Stimulated activated CD4-positive, alpha-beta T cell treated with anti-CD3 and anti-CD28 coated beads, Interleukin-12 subunit alpha, Interleukin-12 subunit beta, amount 100 ng/mL, for 4 hours (primary cell): ENCODE results near the gene RNF175.

Source experiments
- DNase-seq: peaks from one replicate; pipeline ENCODE4 v3.0.0-alpha.2; 2020

The RNF175 gene

DNA sequence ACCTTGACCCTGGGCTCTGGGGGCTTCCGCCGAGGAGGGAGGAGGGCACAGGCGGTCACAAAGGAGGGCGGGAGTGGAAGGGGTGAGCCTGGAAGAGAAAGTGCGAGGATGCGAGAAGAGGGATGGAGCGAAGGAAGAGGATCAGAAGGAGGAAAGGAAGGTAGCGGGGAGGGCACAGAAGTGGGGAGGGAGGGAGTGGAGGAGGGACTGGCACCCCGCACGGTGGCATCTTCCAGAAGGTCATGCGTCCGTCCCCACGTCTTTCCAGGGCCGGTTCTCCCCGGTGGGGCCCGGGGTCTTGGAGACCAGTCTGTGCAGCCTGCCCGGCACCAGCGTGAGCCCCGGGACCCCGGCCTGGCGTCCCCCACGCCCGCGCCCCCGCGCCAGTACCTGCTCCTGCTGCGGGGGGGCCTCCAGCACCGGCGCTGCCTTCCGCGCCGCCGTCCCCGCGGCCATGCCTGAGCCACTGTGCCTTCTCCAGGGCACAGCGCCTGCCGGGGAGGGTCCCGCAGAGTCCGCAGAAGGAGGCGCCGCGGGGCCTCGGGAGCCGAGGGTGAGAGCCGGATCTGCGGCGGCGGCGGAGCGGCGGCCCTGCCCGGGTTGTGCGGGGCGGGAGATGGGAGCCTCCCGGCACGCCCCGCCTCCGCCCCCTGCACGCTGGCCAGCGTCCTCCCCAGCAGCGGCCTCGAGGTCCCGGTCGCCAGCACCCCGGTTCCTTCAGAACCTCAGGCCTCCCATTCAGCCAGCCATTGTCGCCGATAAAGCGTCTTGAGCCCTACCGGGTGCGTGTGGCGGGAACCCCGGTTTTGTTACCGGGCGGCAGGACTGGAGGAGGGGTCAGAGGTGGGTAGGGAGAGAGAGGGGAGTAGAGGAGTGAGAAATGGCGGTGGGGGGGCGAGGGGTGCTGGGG lies at the start of gene RNF175:
RNF175 (minus strand) TSS at position 618 of the 910 bp plus-strand sequence; CDS start at position 456, 162 bp downstream.
- DNase-seq, result peak; percentile 27

DNA sequence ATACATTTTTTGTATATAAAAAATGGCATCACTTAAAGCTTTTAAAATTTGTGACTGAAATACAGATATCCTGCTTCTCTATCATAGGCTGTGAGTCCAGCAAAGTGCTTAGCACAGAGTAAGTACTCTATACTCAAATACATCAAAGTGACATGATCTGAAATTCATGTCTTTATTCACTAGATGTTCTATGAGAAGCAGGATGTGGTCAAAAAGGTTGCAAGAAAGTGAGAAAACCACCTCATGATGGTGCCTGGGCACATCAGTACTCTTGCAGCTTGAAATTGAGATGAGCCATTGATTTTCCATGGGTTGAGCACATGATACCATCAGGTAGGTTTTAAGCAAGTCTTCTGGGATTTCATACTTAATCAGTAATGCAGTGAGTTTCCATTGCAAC lies 49.5 kb upstream of the RNF175 start:
- DNase-seq, result no peak

DNA sequence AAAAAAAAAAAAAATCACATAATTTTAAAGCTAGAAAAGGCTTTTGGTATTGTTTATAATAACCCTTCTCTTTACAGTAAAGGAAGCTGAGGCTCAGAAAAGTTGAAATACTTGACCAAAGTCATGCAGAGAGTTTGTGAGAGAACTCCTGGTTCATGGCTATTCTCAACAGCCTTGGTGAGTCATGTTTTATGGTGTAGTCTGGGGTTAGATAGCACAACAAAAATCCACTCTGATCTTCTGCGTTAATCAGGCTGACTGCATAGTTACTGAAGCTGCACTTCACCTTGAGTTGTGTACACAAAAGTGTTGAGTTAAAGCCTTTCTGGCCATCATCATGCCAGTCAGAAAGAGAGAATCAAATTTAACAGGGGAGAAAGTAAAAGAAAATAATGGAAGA lies 48.4 kb upstream of the RNF175 start:
- DNase-seq, result no peak

DNA sequence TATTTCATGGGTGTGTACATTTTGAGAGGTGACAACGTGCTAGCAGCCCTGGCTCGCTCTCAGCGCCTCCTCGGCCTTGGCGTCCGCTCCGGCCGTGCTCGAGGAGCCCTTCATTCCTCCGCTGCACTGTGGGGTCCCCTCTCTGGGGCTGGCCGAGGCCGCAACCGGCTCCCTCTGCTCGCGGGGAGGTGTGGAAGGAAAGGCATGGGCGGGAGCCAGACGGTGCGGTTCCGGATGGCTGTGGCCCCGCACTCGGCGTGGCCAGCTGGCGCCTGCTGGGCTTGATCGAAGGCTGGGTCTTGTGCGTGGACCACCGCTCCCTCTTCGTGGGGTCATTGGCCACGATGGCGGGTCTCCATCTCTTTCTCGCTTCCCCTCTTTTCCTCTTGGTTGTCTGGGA lies 46.2 kb upstream of the RNF175 start:
- no peak for DNase-seq

DNA sequence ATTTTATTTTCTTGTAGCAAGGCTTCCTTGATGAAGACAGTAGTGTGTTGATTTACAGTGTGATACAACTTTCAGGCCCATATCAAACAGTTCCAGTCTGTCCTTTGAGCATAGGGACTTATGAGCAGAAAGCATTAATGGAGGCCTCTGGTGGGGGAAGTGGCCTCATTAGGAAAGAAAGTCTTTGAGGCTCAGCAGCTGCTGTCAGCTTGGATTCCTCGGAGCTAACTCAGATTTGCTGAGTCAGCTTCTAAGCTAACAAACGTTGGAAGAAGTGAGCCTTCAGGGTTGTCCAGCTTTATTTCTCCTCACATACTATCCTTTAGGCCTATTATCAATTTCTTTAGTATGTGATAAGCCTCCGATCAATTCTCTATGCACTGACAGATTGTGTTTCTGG lies 44.9 kb upstream of the RNF175 start:
- DNase-seq, result no peak

DNA sequence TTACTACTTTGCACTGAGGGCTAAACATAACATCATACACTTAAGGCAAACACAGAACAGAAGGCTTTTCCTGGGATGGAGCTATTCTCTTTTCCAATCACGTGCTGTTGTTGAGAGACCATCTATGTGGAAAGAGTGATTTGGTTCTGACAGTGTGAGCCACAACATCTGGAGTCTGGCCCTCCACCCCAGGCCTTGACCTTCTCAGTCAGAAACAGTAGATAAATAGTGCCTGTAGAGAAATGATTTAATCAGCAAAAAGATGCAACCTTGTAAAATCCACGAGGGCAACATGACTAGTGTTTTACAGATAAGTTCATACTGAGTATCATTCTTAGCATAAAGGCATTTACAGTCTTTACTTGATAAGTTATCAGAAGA lies 39.9 kb upstream of the RNF175 start:
- DNase-seq, result no peak

DNA sequence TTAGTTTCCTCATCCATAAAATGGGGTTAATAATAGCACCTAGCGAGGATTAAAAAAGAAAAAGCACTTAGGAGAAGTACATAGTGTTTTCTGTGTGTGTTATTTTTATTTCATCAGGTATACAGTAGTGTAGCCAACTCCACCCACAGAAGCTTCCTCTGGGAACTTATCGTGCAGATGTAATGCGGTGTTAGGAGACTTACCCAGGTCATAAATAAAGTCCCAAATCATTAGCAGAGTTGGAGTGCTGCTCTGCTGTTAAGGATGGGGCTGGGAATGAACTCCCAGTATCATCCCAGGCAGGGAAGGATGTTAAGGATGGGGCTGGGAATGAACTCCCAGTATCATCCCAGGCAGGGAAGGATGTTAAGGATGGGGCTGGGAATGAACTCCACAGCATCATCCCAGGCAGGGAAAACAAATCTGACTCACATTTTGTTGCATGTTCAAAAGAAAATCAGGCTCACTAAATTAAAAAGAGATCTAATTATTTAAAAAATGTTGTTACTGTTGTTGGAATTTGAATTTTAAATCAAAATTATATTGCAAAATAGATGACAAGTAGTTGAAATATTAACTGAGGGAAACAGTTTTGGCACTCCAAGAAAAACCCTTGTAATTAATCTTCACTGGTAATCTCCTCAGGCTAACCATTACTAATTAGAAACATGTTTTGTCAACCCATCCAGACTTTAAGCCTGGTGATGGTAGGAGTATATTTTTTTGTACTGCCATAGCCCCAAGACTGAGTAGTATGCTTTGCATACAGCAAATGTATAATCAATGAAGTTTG lies 39.3 kb upstream of the RNF175 start:
- no peak for DNase-seq

DNA sequence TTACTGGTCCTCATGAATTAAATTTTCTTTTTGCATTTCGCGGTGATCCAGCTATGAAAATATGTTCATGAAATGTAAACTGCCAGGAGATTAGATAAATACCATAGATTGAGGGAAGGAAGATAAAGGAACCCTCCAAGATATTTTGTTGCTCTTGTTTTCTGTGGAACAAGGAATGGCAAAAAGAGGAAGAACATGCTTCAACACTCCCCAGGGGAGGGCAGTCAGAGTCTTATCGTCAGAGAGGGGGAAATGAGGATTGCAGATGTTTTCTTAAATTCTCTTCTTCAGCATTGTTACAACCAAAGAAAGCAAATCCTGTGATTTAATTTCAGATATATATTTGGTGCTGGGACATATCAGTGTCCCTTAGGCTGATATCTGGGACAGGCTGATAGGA lies 38.6 kb upstream of the RNF175 start:
- no peak for DNase-seq

DNA sequence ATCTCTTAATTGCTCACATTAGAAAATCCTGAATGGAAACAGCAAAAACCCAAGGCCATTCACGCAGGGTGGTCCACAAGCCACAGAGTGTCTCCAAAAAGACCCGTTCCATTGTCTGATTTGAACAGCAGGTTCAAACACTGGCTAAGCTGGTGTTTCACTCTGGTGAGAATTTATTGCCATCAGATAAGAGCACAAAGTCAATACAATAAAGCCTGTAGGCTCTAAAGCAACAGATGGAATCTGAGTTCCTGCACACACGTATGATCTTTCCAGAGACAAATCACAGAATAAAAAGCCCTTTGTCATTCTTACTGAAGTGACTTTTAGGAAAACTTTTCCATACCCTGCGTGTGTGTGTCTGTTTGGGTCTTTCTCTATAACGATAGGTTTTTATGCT lies 34.2 kb upstream of the RNF175 start:
- no peak for DNase-seq

DNA sequence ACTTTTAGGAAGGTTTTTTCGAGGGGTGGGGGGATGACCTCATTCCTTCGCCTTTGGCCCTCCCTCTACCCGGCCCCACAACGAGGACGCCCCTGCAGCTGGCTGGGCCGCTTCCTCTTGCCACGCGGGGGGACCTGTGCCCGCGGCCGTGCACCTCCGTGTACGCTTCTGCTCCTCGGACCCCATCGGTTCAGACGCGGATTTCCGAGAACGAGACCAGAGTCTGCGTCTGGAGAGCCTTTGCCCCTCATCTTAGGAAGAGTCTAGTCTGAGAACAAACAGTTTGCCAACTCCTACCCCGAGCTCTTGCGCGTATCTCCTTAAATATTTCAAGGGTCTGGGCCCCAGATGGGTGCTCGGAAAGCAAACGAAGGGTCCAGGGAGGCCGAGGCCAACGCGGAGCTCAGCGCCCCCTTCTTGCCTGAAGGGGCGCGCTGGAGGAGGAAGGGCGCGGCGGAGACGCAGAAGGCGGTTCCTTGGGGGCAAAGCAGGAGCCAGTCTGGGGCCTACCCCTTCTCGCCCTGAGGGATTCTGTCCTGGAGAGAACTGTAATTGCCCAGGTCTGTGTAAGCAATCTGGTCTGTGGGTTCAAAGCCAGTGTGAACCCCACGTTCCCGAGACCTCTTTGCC lies 32.9 kb upstream of the RNF175 start:
- DNase-seq, result no peak

DNA sequence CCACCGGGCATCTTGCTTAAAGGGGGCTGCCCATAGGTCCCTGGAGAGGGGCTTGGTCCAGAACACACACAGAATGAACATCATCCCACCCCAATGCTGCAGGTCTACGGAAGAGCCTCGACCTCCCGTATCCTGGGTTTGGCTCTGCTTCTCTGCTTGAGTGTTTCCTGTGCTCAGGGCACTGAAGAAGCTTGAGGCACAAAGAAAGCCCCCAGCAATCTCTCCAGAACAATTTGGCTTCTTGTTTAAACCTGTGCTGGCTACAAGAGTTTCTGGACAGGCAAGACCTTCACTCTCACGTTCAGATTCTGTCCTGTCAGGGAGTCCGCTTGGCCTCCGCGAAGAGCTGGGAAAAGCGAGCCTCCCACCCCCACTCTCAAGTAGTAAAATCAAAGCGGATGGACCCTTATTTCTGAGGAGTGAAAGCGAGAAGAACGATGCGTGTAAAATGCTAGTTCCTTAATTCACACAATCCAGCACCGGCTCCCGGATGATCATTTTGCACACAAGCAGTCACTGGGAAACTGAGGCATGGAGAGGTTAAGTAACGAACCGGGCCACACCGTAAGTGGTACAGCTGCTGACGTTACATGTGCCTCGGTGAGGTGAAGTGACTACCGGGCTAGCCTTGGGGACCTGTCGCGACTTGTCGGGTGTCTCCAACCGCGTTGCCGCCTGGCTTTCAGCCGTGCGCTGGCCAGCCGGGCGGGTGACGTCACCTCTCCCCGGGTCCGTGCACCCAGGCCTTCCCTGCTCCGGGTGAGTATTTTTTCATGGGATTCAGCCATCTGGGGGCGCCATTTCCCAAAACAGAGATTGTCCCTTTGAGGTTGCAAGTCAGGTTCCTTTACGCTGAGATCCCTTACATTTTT lies 32.2 kb upstream of the RNF175 start:
- DNase-seq, result no peak

DNA sequence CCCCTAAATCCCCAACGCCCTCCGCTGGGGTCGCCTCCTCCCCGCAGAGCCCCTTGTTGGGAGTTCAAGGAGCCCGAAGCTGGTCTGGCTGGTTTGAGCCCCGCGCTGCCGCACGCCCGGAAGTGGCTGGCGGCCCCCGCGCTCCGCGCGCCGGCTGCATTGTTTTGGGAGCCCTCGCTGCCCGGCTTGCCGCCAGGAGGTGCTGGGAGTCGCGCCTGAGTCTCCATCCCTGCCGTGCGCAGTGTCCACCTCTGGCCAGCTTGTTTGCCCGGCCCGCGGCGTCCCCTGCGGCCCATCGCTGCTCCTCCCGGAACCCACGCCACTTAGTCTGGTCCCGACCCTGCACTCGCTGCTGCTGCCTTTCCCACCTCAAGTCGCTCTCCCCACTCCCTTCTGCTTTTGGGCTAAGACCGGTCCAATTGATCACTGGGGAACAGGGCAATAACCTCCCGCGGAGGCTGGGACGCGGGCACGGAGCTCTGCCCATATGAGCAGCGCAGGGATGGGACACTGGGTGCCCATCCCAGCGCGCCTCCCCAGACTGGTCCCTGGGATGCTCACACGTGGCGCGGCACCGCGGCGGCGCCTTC lies 31.2 kb upstream of the RNF175 start:
- no peak for DNase-seq

DNA sequence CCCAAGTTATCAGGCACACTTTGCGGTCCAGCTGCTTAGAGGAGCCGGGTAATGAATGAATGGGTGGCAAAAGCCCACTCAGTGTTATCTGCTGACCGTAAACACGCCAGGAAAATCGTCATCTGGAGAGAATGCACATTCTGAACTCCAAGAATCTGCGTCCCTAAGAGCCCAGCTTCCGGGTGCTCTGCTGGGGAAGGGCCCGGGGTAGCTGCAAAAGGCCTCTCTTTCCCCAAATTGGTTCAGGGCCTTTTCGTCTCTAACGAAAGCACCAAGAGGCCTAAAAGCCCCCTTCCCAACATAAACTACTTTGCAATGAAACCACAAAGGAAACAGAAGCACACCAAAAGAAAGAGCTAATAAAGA lies 30.7 kb upstream of the RNF175 start:
- DNase-seq, result no peak

DNA sequence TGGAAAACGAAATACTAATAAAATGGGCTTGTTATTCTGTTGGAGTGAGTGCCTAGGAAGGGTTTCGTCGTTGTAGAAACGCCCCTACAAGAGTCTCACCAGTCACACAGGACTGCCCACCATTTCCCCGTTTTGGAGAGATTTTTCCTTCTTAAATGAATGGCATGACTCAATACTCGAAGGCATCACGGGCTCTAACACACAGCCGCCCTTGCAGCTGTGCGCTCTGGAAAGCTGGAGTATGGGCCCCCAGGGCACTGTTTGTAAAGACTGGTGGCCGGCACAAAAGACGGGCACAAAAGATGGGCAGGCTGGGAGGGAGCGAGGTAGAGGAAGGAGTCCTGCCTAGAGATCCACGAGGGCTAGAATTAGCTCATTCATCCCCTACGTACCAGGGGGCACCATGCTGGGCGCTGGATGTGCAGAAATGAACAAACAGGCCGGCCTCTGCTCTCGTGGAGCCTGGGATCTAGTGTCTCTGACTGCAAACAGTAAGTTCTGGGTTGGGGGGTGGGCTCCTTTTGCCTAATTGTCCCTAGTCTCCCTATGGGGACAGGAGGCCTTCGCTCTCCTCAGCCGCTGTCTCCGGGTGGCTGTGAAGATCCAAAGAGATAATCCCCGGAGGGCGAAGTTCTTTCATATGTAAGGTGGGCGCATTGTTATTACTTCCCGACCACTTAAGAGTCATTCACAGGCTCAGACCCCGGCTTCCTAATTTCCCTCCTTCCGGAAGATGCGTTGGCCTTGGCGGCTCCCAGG lies 30.1 kb upstream of the RNF175 start:
- DNase-seq, result no peak

DNA sequence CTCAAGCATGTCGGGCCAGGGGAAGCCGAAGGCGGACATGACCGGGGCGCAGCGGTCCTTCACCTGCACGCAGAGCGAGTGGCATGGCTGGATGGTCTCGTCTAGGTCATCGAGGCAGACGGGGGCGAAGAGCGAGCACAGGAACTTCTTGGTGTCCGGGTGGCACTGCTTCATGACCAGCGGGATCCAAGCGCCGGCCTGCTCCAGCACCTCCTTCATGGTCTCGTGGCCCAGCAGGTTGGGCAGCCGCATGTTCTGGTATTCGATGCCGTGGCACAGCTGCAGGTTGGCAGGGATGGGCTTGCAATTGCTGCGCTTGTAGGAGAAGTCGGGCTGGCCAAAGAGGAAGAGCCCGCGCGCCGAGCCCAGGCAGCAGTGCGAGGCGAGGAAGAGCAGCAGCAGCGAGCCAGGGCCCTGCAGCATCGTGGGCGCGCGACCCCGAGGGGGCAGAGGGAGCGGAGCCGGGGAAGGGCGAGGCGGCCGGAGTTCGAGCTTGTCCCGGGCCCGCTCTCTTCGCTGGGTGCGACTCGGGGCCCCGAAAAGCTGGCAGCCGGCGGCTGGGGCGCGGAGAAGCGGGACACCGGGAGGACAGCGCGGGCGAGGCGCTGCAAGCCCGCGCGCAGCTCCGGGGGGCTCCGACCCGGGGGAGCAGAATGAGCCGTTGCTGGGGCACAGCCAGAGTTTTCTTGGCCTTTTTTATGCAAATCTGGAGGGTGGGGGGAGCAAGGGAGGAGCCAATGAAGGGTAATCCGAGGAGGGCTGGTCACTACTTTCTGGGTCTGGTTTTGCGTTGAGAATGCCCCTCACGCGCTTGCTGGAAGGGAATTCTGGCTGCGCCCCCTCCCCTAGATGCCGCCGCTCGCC lies 28.8 kb upstream of the RNF175 start, which contains the start of gene SFRP2:
SFRP2 (minus strand) TSS at position 671 of the 864 bp plus-strand sequence; CDS start at position 423, 248 bp downstream.
- no peak for DNase-seq

DNA sequence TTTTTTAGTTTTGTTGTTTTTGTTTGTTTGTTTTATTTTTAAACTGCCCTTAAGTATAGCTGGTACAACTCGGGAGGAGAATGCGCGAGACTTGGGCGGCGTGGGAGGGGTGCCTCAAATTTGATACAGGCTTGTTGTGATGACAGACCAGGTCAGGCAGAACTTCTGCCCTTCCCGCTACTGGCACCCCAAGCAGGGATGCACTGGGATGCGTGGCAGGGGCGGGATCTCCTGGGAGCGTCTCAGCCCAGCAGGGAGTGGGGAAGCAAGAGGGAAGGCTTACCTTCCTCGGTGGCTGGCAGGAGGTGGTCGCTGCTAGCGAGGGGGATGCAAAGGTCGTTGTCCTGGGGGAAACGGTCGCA lies 28.2 kb upstream of the RNF175 start:
- no peak for DNase-seq

DNA sequence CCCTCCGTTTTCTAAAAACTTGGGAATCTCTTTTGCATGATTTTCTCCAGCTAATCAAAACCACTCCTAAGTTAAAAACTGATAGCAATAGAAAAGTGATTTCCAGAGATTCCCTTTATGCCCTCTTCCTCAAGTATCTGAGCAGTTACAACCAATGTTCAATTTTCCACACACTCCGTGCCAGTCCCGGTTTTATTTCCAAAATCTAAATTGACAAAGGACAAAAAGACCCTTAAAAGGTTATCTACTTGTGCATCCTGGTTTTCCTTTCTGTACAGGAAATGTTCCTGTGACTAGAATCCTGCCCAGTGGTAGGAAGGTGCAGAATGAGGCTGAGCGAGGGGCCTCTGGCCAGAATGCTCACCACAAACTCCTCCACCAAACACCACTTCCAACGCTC lies 27.8 kb upstream of the RNF175 start:
- DNase-seq, result no peak

DNA sequence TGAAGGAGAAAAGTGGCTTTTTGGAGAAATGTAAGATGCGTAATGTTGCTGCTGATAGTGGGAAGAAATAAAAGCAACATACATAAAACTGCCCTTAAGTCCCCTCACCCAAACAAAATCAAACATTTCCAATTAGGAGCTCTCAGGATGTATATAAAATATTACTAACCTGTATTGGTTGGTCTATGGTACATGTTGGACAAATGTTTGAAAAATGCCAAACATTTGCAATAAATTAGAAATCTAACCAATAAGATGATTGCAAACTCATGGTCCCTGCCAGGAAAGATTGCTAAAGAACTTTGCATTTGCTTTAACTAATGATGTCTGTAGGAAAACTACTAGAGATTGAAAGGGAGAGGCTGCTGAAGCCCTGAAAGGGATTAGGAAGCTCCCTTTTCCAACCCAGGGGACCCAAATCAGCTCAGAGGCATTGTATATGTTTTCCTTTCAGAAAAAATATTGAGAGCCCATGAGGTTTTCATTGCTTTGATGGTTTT lies 27.3 kb upstream of the RNF175 start:
- no peak for DNase-seq

DNA sequence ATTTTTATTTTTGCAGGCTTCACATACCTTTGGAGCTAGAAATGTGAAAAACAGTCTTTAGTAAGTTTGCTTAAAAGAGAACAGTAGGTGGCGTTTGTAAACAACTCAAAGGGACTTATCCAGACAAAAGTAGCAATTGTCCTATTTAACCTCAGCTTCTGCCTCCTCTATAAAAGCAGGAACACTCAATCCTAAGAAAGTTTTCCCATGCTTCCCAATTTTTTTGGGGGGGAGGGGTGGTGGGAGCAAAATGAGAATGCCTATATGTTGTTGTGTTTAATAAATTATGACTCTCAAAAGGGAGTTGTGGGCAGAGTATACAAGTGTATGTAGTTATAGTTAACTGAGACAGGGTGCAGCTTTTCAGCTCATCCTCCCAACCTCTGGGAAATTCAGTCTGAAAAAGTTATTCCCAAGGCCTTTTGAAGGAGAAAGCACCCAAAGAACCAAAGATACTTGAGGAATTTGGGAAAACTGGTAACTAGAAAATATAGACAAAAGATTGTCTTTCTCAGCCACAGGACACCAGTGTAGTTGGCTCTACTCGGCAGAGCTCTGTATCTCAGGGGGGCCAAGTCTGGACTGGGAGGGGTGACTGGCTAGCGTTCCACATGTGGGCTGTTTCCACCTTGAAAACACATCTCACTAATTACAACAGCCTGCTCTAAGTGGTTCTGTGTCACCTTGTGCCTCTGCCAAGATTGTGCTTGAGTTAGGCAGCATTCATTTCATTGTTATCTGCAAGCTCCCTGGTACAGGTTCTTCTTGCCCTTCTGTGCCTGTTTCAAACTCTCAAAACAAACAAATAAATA lies 26.3 kb upstream of the RNF175 start:
- no peak for DNase-seq
